Trophoblast cell (in vitro differentiated cells and primary cell): ENCODE measurements around the gene CIITA.

Source experiments
- DNase-seq, 2 donors: peaks; one replicate each; pipeline ENCODE4 v3.0.0-alpha.2; 2016
- H2AFZ ChIP-seq: 2 replicates; pipeline ENCODE4 v1.6.1; 2013; ENCODE audit warnings: low read length, moderate library complexity, mild to moderate bottlenecking; ENCODE audit not compliant: insufficient read depth, poor library complexity
- H2AK5ac ChIP-seq: 2 replicates; pipeline ENCODE4 v1.6.1; 2013; ENCODE audit warnings: mild to moderate bottlenecking, low read length
- H2BK120ac ChIP-seq: 2 replicates; pipeline ENCODE4 v1.6.1; 2013; ENCODE audit warnings: low read length, mild to moderate bottlenecking, moderate library complexity; ENCODE audit not compliant: insufficient read depth, poor library complexity
- H2BK12ac ChIP-seq: 2 replicates; pipeline ENCODE4 v1.6.1; 2013; ENCODE audit warnings: mild to moderate bottlenecking, low read length, moderate library complexity
- H2BK5ac ChIP-seq: 2 replicates; pipeline ENCODE4 v1.6.1; 2013; ENCODE audit warnings: low read length, low read depth, moderate library complexity, mild to moderate bottlenecking; ENCODE audit not compliant: poor library complexity
- H3K14ac ChIP-seq: 2 replicates; pipeline ENCODE4 v1.6.1; 2013; ENCODE audit warnings: mild to moderate bottlenecking, low read length
- H3K18ac ChIP-seq: 2 replicates; pipeline ENCODE4 v1.6.1; 2013; ENCODE audit warnings: mild to moderate bottlenecking, low read length
- H3K23ac ChIP-seq: 2 replicates; pipeline ENCODE4 v1.6.1; 2013; ENCODE audit warnings: low read length
- H3K27ac ChIP-seq: 2 replicates; pipeline ENCODE4 v1.5.1; 2013; ENCODE audit warnings: low read depth, mild to moderate bottlenecking, inconsistent platforms, low read length, moderate library complexity
- H3K27me3 ChIP-seq: 2 replicates; pipeline ENCODE4 v1.6.1; 2013; ENCODE audit warnings: inconsistent platforms, mild to moderate bottlenecking, low read length, moderate library complexity; ENCODE audit not compliant: insufficient read depth
- H3K36me3 ChIP-seq, 2 experiments: 1 replicate in 1 of 2; 2 replicates in 1 of 2; pipeline ENCODE4 v1.6.1; 2013; ENCODE audit warnings: low read length in 2 of 2, mild to moderate bottlenecking in 2 of 2, moderate library complexity in 1 of 2; ENCODE audit not compliant: insufficient read depth in 2 of 2, control insufficient read depth in 1 of 2
- H3K4ac ChIP-seq: 2 replicates; pipeline ENCODE4 v1.6.1; 2013; ENCODE audit warnings: low read depth, mild to moderate bottlenecking, low read length, moderate library complexity
- H3K4me1 ChIP-seq, 2 experiments: 1 replicate in 1 of 2; 2 replicates in 1 of 2; pipeline ENCODE4 v1.6.1; 2013; ENCODE audit warnings: low read length in 2 of 2, mild to moderate bottlenecking in 2 of 2, moderate library complexity in 1 of 2; ENCODE audit not compliant: insufficient read depth in 2 of 2, control insufficient read depth in 1 of 2
- H3K4me2 ChIP-seq: 2 replicates; pipeline ENCODE4 v1.6.1; 2013; ENCODE audit warnings: inconsistent platforms, mild to moderate bottlenecking, low read length, moderate library complexity
- H3K4me3 ChIP-seq: 2 replicates; pipeline ENCODE4 v1.5.1; 2013; ENCODE audit warnings: mild to moderate bottlenecking, low read depth, low read length, inconsistent platforms
- H3K79me1 ChIP-seq: one replicate; pipeline ENCODE4 v1.6.1; 2013; ENCODE audit warnings: low read length
- H3K79me2 ChIP-seq: 2 replicates; pipeline ENCODE4 v1.6.1; 2013; ENCODE audit warnings: low read length, mild to moderate bottlenecking; ENCODE audit not compliant: control insufficient read depth, insufficient read depth, poor library complexity
- H3K9ac ChIP-seq: 2 replicates; pipeline ENCODE4 v1.6.1; 2013; ENCODE audit warnings: mild to moderate bottlenecking, low read length
- H3K9me3 ChIP-seq: 2 replicates; pipeline ENCODE4 v1.6.1; 2013; ENCODE audit warnings: low read depth, mild to moderate bottlenecking, control low read depth, inconsistent platforms, low read length; ENCODE audit not compliant: insufficient read depth
- H4K12ac ChIP-seq: 2 replicates; pipeline ENCODE4 v1.6.1; 2013; ENCODE audit warnings: low read depth, mild to moderate bottlenecking, low read length, moderate library complexity
- H4K8ac ChIP-seq: 2 replicates; pipeline ENCODE4 v1.6.1; 2013; ENCODE audit warnings: low read depth, mild to moderate bottlenecking, low read length, moderate library complexity
- H4K91ac ChIP-seq: one replicate; pipeline ENCODE4 v1.6.1; 2013; ENCODE audit warnings: low read depth, mild to moderate bottlenecking, low read length, moderate library complexity
- WGBS: extraction: QIAGEN DNeasy Blood & Tissue Kit; methylation state at CpG from one replicate; pipeline ENCODE4 v1.1.7; 2013; ENCODE audit warnings: missing lambda C conversion rate; ENCODE audit not compliant: insufficient read length, insufficient coverage; ENCODE audit errors: extremely low coverage; 5-methylcytosine and 5-hydroxymethylcytosine counted together

CIITA gene

DNA sequence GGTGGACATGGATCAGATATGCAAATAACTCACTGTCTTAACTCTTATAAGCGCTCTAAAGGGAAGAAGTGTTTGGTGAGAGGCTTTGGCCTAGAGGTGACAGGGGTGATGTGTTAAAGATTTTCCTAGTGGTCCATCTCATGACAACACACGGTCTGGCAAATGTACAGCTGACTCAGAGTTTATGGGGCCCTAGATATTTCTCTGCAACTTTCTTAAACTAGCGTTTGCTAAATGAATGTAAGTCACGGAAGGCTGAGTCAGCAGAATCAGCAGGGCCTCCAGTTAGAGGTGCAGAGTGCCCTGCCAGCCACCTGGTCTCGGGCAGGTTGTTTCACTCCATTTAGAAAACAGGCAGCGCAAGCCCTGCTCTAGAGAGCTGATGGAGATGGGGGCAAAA is 107.5 kb downstream of the CIITA start:
- Histone ChIP-seq H3K23ac (no peak overlapping the region), H3K9me3 (no peaks in the 10 kb centered on the region), H3K4me3 (no peak overlapping the region), H3K36me3 (peaks cover 3 to 7% of the 10 kb centered on the region in 2 experiments), H3K18ac (no peak overlapping the region), H3K27ac (no peak overlapping the region), H3K9ac (no peak overlapping the region), H3K79me2 (no peaks in the 10 kb centered on the region), H2BK120ac (no peak overlapping the region), H4K91ac (no peak overlapping the region), H2BK12ac (no peak overlapping the region), H2AFZ (no peak overlapping the region), H4K8ac (no peak overlapping the region), H2AK5ac (no peak overlapping the region), H3K4me2 (no peak overlapping the region), H3K27me3 (no peaks in the 10 kb centered on the region), H3K4ac (no peak overlapping the region), H2BK5ac (no peak overlapping the region), H3K4me1 (peaks cover 14 to 18% of the 10 kb centered on the region in 2 experiments), H3K79me1 (peaks cover 2% of the 10 kb centered on the region), H4K12ac (no peak overlapping the region), H3K14ac (no peak overlapping the region)
- WGBS = no CpG with 5 or more reads among the region's 6 CpGs
- no peak for DNase-seq
